ENCODE data around the gene EIF5. TPM values are rescaled to one million over a fixed set of nuclear protein-coding genes. Genes with fewer than 3 reads are reported as not detected.

EIF5 gene
- total RNA-seq (2014; rRNA removed; shearing (Covaris generic)) = 63.7 and 68.0 TPM in 2 replicates

DNA sequence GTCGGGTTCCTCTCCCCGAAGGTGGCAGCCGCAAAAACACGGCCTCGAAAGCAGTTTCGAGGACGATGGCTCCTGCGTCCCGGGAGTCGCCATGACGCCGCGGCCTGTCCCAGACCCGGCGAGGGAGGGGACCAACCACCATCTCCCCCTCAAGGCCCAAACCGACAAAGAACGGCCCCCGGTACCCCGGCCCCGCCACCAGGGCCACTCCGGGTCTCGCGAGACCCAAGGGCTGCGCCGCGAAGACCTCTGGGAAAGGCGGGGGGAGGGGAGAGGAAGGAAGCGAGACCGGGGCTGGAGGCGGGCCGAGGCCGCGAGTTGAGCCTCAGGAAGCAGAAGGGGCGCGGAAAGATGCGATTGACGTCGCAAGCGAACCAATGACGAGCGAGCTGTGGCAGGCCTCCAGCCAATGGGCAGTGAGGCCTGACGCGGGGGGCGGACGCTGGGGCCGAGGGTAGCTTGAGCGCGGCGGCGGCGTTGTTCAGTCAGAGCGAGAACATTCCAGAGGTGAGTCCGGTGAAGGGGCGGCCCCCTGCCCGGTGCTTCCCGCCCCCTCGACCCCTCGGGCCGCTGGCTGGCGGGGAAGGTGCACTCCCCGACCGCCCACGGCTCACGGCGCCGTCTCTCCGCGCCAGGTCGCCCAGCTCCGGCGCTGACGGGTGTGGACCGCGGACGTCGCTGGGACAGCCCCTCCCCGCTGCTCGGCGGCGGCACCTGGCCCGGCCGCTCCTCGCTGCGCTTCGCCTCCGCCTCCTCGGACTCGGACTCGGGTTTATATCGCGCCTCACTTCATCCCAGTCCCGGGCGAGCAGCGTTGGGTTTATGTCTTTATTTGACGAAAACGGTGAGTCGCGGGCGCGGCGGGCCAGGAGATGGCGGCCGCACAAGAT, at the start of gene EIF5:
Gene EIF5 (plus strand): TSS at position 484 of the 890 bp plus-strand sequence. CDS start 1,624 bp downstream, outside the sequence.
- DNase-seq (ENCODE audit: low spot score) = peak; percentile 94

DNA sequence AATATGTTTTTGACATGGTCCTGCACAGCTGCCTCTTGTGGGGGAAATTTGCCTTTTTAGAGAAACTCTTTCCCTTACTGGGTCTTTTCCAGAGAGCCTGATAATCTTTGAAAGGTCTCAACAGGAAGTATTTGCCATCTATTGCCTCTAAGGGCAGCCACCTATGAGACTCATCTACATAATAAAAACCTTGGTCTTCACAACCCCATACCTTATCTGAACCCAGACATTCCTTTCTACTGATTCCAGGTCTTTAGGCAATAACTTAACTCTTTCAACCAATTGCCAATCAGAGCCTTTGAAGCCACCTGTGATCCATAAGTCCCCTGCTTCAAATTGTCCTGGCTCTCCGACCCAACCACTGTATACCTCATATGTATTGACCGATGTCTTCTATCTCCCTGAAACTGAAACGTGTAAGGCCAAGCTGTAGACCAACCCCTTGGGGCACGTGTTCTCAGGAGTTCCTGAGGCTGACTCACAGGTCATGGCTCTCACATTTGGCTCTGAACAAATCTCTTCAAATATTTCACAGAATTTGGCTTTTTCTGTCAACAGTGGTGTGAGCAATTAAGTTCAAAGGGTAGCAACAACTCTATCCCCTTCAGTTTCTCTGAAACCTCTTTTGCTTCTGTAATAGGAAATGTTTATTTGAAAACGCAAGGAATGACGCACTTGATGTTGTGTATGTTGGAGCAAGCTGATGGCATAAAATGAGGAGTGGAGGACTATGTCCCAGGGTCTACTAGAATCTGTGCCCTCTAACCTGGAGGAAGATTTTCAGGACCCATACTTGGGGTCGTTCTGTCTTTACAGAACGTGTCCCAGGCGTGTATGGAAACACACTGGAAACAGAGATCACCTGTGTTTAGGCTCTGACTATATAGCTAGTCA, 49.2 kb upstream of the EIF5 start:
- DNase-seq (ENCODE audit: low spot score) = no peak

DNA sequence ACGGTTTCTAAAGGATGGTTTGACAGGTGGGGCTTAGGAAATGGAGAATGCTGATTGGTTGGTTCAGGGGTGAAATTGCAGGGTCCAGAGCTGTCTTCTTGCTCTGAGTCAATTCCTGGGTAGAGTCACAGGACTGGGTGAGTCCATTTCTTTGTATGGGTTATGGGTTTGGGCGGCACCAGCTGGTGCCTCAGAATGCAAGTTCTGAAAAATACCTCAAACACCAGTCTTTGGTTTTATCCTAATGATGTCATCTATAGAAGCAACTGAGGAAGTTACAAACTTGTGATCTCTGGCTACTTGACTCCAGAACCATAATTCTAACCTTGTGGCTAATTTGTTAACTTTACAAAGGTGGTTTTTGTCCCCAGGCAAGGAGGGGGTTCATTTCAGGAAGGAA, 47.6 kb upstream of the EIF5 start:
- DNase-seq (ENCODE audit: low spot score) = no peak

DNA sequence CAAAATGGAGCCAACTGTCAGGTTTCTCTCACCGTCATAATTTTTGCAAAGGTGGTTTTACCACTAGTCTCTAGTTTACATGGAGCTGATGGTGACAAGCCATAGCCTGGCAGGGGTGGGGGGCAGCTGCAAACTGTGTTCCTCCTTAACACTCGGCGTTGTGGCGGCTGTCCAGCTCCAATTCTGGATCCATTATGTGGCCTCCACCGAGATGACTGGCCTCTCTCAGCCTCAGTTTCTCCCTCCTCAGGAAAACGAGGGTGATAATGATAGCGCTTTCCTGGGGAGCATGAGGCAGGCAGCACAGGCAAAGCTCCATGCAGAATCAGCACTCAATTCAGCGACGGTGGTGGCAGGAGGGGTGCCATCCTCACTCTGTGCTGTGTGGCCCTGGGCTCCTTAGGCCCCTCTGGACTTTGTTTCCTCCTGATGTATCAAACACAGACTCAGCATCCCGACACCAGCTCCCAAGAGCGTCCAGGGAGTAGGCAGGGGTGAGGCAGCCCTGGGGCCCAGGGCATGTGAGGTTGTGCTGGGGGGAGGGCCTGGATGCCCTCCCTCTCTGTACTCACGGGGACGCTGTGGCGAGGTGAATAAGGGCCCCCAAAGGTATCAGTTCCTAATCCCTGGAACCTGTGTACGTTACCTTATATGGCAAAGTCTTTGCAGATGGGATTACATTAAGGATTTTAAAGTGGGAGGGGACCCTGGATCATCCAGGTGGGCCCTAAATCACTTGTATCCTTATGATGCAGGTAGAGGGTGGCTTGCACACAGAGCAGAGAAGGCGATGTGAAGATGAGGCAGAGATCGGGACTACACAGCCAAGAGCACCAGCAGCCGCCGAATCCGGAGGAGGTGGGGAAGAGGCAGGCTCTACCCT, 46.8 kb upstream of the EIF5 start:
- DNase-seq (ENCODE audit: low spot score) = no peak

DNA sequence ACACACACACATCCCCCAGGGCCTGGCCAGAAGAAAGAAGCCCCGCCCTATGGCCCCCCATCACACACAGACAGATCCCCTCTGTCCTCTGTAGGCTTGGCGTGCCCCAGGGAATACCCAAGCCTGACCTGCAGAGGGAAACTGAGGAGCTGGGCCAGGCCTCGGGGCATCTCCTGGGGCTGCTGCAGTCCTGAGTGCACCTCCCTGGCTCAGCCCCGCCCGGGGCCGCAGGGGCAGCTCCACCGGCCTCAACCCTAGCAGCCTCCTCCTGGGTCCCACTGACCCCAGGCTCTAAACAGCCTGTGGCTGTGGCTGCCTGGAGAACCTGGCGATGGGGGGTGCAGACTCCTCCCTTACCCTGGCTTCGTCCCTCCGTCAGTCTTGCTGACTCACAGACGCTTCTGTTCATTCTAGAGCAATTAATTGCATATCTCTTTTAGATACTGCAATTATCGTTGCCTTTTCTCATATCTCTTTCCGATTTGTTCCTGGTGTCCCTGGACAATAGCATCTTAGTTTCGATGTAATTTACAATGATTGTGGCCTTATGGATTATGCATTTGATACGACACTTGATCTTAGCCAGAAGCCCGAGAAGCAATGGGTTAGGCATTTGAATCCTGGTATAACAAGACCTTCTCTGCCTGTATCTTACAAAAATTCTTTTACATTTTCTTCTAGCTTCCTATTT, 45.8 kb upstream of the EIF5 start:
- no peak for DNase-seq (ENCODE audit: low spot score)

DNA sequence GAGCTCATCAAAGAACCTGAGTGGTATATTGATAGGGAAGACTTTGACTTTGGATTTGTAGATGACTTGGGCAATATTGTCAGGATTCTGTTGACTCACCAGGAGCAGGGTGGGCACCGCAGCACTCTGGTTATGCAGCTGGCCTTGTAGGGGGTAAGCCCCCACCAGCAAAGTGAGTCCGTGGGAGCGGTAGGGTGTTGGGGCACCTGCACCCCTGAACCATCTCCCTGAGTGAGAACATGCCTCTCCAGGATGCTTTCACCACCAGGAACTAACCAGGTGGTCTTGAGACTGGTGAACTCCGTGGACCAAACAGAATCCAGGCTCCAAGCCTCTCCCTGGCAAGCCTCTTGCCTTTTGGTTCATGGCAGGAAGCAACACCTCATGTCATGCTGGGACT, 44.0 kb upstream of the EIF5 start:
- DNase-seq (ENCODE audit: low spot score) = no peak

DNA sequence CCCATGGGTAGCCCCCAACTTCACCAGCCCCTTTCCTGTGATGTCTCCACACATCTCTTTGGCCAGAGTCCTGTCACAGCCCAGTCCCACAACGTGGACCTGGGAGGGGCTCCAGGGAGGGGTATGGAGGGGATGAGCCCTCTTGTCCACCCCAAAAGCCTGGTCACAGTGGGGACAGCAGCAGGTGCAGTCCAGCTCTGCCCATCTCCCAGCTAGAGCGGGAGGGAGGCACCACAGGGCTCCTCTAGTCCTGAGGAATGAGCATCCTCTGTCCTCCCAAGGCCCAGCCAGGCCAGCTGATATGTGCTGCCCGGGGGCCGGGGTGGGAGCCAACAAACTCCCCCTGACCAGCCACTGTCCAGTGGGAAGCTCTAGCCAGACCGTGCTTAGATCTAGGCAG, 43.5 kb upstream of the EIF5 start:
- no peak for DNase-seq (ENCODE audit: low spot score)

DNA sequence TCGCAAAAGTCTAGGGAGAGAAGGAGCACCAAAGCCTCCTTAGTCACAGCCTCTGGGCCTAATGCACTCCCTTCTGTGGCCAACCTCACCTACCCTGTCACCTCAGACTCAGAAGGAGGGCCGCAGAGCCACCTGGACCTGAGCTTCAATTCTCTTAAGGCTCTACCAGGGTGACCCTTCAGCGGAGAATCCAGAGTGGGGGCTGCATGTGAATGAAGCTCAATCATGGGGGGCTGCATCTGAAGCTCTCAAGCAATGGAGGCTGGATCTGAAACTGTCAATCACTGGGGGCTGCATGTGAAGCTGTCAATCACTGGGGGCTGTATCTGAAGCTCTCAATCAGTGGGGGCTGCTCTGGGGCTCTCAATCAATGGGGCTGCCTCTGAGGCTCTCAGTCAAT, 43.1 kb upstream of the EIF5 start:
- DNase-seq (ENCODE audit: low spot score) = no peak

DNA sequence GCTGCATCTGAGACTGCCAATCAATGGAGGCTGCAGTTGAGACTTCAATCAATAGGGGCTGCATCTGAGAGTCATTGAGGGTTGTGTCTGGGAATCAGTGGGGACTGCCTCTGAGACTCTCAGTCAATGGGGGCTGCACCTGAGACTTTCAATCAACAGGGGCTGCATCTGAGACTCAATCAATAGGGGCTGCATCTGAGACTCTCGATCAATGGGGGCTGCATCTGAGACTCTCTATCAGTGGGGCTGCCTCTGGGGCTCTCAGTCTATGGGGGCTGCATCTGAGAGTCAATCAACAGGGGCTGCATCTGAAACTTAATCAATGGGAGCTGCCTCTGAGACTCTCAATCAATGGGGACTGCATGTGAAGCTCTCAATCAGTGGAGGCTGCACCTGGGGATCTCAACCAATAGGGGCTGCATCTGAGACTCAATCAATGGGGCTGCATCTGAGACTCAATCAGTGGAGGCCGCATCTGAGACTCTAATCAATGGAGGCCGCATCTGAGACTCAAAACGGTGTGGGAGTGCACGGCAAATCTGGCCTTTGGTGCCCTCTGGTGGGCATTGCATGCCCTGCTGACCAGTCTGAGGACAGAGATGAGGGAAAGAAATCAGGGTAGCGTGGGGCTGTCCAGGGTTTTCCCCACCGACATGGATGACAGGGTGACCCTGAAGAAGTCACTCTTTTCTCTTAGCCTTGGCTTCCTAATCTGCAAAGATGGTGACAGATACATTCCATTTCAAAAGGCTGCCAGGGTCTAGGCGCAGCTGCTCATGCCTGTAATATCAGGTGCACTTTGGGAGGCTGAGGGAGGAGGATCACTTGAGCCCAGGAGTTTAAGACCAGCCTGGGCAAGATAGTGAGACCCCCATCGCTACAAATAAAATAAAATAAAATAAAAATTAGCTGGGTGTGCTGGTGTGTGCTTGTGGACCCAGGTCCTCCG, 41.3 kb upstream of the EIF5 start:
- DNase-seq (ENCODE audit: low spot score) = peak; percentile 79

DNA sequence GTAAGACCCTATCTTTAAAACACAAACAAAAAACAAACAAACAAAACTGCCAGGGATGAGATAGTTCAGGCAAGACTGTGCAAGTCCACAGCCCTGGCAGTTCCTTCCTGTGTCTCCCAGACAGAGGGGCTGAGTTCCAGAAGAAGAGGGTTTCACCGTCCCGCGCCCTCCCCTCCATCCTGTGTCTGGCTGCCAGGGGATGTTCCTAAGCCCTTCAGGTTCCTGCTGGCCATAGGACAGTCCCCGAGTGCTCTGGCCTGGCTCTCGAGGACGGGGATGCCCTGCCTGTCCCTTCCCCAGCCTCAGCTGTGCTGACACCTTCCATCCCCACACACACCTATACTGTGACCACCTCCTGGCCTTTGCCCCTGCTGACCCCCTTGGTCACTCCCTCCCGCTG, 40.6 kb upstream of the EIF5 start:
- no peak for DNase-seq (ENCODE audit: low spot score)

DNA sequence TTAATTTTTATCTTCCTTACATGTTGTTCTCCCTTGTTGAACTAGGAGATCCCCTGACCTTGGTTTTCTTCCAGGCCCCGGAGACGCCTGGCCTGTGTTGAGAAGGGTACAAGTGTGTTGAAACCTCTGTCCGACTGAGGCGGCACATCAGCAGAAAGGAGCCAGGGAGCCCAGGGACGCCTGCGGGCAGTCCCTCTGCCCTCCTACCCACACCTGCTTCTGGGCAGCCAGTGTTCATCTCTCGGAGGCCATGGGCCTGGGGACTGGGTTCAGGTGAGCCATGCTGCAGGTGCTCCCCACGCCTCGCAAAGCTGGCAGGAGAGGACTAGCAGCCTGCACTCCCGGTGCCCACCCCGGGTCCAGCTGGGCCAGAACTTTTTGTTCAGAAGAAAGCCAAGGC, 39.9 kb upstream of the EIF5 start:
- DNase-seq (ENCODE audit: low spot score) = no peak

DNA sequence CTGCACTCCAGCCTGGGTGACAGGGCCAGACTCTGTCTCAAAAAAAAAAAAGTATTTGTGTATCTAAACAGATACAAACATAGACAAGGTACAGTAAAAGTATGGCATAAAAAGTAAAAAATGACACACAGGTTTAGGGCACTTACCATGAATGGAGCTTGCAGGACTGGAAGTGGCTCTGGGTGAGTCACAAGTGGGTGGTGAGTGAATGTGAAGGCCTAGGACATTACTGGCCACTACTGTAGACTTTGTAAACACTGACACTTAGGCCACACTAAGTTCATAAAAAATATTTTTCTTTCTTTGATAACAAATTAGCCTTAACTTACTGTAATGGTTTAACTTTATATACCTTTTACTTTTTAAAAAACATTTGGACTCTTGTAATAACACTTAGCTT, 38.0 kb upstream of the EIF5 start:
- DNase-seq (ENCODE audit: low spot score) = peak; percentile 61

DNA sequence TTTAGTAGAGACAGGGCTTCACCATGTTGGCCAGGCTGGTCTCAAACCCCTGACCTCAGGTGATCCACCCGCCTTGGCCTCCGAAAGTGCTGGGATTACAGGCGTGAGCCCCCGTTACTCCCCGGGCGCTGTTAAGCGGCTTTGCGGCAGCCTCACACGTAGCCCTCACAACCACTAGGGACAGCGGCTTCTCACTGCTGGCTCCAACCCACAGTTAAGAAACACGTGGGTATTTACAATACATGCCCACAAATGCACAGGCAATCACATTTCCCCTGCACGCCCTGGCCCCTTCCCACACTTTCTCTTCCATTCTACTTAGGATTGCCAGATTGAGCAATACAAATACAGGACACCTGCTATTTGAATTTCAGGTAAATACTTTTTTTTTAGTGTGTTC, 37.0 kb upstream of the EIF5 start:
- DNase-seq (ENCODE audit: low spot score) = no peak

DNA sequence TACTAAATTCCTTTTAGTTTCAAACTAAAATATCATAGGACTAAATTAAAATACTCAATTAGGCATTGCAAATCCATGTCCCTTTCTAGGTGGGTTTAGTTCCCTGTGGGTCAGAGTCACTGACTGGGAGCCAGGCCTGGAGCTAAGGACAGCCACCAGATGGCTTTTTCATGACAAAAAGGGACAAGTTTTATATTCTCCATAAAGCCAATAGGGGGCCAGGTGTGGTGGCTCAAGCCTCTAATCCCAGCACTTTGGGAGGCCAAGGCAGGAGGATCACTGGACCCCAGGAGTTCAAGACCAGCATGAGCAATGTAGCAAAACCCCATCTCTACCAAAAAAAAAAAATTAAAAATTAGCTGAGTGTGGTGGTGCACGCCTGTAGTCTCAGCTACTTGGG, 35.4 kb upstream of the EIF5 start:
- DNase-seq (ENCODE audit: low spot score) = no peak

DNA sequence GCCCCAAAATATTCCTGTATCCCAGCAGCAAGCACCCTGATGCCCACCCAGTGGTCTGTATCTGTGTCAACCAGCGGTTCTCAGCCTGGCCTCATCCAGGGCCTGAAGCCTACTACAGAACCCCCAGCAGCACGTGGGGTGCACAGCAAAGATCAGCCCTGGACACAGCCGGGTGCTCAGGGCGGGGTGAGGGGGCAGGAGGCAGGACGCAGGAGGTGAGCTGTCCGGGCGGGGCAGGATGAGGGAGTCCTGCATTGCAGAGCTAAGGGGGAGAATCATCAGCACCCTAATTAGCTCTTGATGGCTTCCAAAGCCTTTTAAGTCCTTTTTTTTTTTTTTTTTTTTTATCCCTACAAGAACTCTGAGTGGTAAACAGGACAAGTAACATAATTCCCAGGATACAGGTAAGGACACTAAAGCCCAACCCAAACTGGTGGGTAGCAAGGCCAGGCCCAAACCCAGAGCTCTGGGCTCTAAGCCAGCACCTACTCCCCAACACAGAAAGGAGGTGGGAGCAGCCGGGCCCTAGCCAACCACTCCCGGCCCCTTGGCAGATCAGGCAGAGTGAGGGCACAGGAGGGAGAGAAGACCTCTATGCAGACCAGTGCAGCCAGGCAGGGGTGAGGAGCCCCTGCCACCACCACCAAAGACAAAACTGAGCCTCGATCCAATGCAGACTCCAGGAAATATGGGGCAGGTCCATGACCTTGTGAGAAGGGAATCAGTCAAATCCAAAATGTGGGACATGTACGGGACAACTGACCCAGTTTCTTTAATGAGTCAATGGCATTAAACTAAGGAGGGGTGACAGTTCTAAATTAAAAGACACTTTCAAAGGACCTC, 32.3 kb upstream of the EIF5 start:
- no peak for DNase-seq (ENCODE audit: low spot score)

DNA sequence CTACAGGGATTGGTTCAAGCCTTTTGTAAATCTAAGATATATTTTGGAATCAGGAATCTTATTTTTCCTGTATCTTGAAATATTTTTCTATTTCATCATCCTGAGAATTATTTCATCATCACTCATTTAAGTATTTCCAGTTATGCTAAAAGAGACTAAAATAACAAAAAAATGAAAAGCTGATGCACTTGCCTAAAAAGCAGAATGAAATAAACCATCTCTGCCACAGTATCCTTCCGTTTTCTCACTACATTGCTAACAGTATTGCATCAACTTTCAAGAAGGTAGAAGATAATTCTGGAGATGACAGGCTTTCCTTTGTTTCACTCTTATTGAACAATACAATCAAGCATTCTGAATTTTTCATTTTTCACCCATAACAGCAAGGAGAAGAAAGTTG, 31.1 kb upstream of the EIF5 start:
- DNase-seq (ENCODE audit: low spot score) = no peak

DNA sequence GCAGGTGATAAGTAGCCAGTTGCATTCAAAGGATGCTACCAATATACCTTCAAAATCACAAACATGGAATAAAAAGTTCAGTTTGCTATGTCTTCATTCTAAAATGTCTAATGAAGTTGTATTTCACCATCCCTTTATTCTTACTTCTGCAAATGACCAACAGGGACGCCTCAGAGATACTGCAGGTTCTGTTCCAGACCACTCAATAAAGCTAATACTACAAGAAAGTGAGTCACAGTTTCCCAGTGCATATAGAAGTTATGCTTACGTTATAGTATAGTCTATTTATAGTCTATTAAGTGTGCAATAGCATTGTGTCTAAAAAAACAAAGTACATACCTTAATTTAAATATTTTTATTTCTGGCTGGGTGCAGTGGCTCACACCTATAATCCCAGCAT, 29.3 kb upstream of the EIF5 start:
- DNase-seq (ENCODE audit: low spot score) = no peak

DNA sequence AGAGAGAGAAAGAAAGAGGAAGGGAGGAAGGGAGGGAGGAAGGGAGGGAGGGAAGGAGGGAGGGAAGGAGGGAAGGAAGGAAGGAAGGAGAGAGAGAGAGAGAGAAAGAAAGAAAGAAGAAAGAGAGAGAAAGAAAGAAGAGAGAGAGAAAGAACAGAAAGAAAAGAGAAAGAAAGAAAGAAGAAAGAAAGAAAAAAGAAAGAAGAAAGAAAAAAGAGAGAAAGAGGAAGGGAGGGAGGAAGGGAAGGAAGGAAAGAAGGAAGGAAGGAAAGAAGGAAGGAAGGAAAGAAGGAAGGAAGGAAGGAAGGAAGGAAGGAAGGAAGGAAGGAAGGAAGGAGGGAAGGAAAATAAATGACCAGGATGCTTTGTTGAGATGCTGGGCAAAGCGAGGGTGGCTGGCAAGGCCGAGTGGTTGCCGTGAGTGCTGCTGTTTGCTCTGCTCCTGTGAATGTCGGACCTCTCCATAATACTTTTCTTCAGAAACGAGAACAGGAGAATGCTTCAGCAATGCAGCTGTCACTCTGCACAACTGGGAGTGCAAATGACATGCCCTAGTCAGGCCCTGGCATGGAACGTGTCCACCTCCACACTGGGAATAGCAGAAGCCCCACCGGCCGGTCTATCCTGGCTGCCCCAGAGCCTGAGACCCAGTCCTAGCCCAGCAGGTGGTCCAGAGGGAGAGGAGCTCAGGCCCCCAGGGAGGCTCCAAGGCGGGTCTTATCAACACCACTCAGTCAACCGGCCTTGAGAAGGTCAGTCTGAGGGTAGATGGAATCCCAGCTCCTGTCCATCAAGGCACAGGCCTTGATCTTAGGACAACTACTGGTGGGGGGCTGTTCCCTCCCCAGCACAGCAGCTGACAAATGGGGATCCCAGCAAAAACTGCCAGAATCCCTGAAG, 25.1 kb upstream of the EIF5 start:
- DNase-seq (ENCODE audit: low spot score) = no peak

Data from HT-29 (cell line).